HepG2 (cell line): ENCODE data around the gene ALLC. TPM values are rescaled to one million over a fixed set of nuclear protein-coding genes. Genes with fewer than 3 reads are reported as not detected.

Experiments
- ATAC-seq: fragments of 200-7000 bp; cut with Tn5 transposase; 3 replicates; pipeline ENCODE4 v1.9.1; 2020; ENCODE audit warnings: mild to moderate bottlenecking, moderate library complexity
- BruUV-seq: library from RNA; stranded (reverse); fragments of 400-500 nt; replicated peaks from 2 replicates; lab custom pipeline; 2021; lab: Mats Ljungman, UMichigan
- CTCF ChIA-PET: fragments of 300-600 bp; formaldehyde crosslinking; extraction: SDS; loops from one replicate; lab custom pipeline; 2021; ENCODE audit warnings: low total read pairs, inconsistent platforms, low intra/inter-chr PET ratio; lab: Yijun Ruan, JAX
- POLR2A ChIA-PET: fragments of 350-600 bp; sonication (Branson Sonifier 250); formaldehyde crosslinking; loops from one replicate; lab custom pipeline; 2020; ENCODE audit warnings: antibody characterized with exemption, inconsistent platforms; lab: Yijun Ruan, JAX
- DNase-seq: peaks from one replicate; pipeline ENCODE4 v3.0.0-alpha.2; 2015; ENCODE audit warnings: low spot score
- FAIRE-seq: peaks from 3 replicates; lab custom pipeline; 2011; peaks lifted over from hg19 to GRCh38; lab: Jason Lieb, UNC
- H2AFZ ChIP-seq: one replicate; pipeline ENCODE4 v1.6.1; 2011; ENCODE audit warnings: low read length, inconsistent platforms
- H3K27ac ChIP-seq: fragments of 300-600 bp; 3 replicates; pipeline ENCODE4 v1.8.0; 2011; ENCODE audit warnings: mixed run types, mild to moderate bottlenecking, mixed read lengths, low read length, inconsistent platforms; ENCODE audit not compliant: insufficient read depth; ENCODE audit errors: extremely low read length
- H3K27me3 ChIP-seq, 2 experiments: fragments of 200-600 bp in 1 of 2; 2 replicates in 1 of 2; 3 replicates in 1 of 2; pipeline versions ENCODE4 v1.6.0 to v1.8.0; 2011; ENCODE audit warnings: low read length in 2 of 2, mild to moderate bottlenecking in 2 of 2, moderate library complexity in 2 of 2, inconsistent platforms in 1 of 2; ENCODE audit not compliant: insufficient read depth in 2 of 2, control insufficient read depth in 1 of 2
- H3K36me3 ChIP-seq, 2 experiments: fragments of 200-600 bp in 1 of 2; replicated peaks in 1 of 2; 2 replicates in 1 of 2; 3 replicates in 1 of 2; pipeline versions ENCODE4 v1.5.1 to v1.8.0; 2011; ENCODE audit warnings: low read length in 2 of 2, inconsistent platforms in 1 of 2; ENCODE audit not compliant: insufficient read depth in 2 of 2, control insufficient read depth in 1 of 2
- H3K4me1 ChIP-seq: 2 replicates; pipeline ENCODE4 v1.5.1; 2012; ENCODE audit warnings: low read length, inconsistent platforms; ENCODE audit not compliant: insufficient read depth
- H3K4me2 ChIP-seq: 2 replicates; pipeline ENCODE4 v1.6.0; 2011; ENCODE audit warnings: low read depth, low read length, inconsistent platforms
- H3K4me3 ChIP-seq, 3 experiments: fragments of 200-600 bp in 1 of 3; sonication (generic), shearing (Covaris generic) in 1 of 3; replicated peaks in 1 of 3; 2 replicates each; pipeline ENCODE4 v1.5.1; 2011 to 2016; ENCODE audit warnings: low read length in 3 of 3, inconsistent platforms in 2 of 3, low read depth in 2 of 3, mild to moderate bottlenecking in 2 of 3, control low read depth in 1 of 3, mixed read lengths in 1 of 3; ENCODE audit not compliant: insufficient read depth in 1 of 3
- H3K79me2 ChIP-seq: one replicate; pipeline ENCODE4 v1.6.1; 2011; ENCODE audit warnings: low read length, inconsistent platforms; ENCODE audit not compliant: insufficient read depth
- H3K9ac ChIP-seq: 2 replicates; pipeline ENCODE4 v1.6.0; 2011; ENCODE audit warnings: mild to moderate bottlenecking, low read depth, low read length, inconsistent platforms; ENCODE audit not compliant: insufficient read depth
- H3K9me3 ChIP-seq: 2 replicates; pipeline ENCODE4 v1.5.1; 2012; ENCODE audit warnings: mild to moderate bottlenecking, low read length
- H4K20me1 ChIP-seq: 2 replicates; pipeline ENCODE4 v1.6.0; 2011; ENCODE audit warnings: inconsistent platforms, mild to moderate bottlenecking, low read length, moderate library complexity; ENCODE audit not compliant: insufficient read depth
- BHLHE40 ChIP-seq: IDR thresholded peaks from 2 replicates; pipeline ENCODE4 v1.6.1; 2011; ENCODE audit warnings: low read length, improper control_type of control experiment
- BORCS8-MEF2B ChIP-seq: sonication (generic); formaldehyde crosslinking; IDR thresholded peaks from 2 replicates; pipeline ENCODE4 v1.8.0; 2022; ENCODE audit warnings: mild to moderate bottlenecking, missing genetic modification reagents
- EHMT2 ChIP-seq: fragments of 200-600 bp; sonication (generic); IDR thresholded peaks from 2 replicates; pipeline ENCODE4 v1.7.0; 2017; ENCODE audit warnings: antibody characterized with exemption, low read depth, low read length, borderline replicate concordance
- EP300 ChIP-seq, 3 experiments: sonication (generic) in 1 of 3; formaldehyde crosslinking in 1 of 3; IDR thresholded peaks; 2 replicates each; pipeline versions ENCODE4 v1.5.1 to v1.6.1; 2011 to 2020; ENCODE audit warnings: low read depth in 2 of 3, low read length in 2 of 3, borderline replicate concordance in 1 of 3, improper control_type of control experiment in 1 of 3, mild to moderate bottlenecking in 1 of 3, missing genetic modification reagents in 1 of 3, moderate library complexity in 1 of 3
- FOXA3 ChIP-seq: IDR thresholded peaks from 2 replicates; pipeline ENCODE4 v1.6.1; 2016; ENCODE audit warnings: missing genetic modification reagents, missing compliant biosample characterization
- GATAD2A ChIP-seq: IDR thresholded peaks from 2 replicates; pipeline ENCODE4 v1.6.1; 2016
- HDAC1 ChIP-seq: sonication (generic); formaldehyde crosslinking; IDR thresholded peaks from 2 replicates; pipeline ENCODE4 v1.5.1; 2020; ENCODE audit warnings: mild to moderate bottlenecking, missing genetic modification reagents
- HMG20A ChIP-seq: IDR thresholded peaks from 2 replicates; pipeline ENCODE4 v1.6.1; 2016; ENCODE audit warnings: borderline replicate concordance
- MTA1 ChIP-seq: sonication (generic); formaldehyde crosslinking; IDR thresholded peaks from 2 replicates; pipeline ENCODE4 v1.4.0; 2020; ENCODE audit warnings: missing genetic modification reagents, mild to moderate bottlenecking, borderline replicate concordance
- NCOA2 ChIP-seq: sonication (generic); formaldehyde crosslinking; IDR thresholded peaks from 2 replicates; pipeline ENCODE4 v1.8.0; 2022; ENCODE audit warnings: inconsistent platforms
- NR2F6 ChIP-seq, 2 experiments: IDR thresholded peaks; 2 replicates each; pipeline ENCODE4 v1.6.1; 2016; ENCODE audit warnings: antibody characterized with exemption in 1 of 2, mild to moderate bottlenecking in 1 of 2
- ONECUT2 ChIP-seq: sonication (generic); formaldehyde crosslinking; IDR thresholded peaks from 2 replicates; pipeline ENCODE4 v1.4.0; 2020; ENCODE audit warnings: missing genetic modification reagents
- RXRA ChIP-seq: sonication (generic); formaldehyde crosslinking; IDR thresholded peaks from 2 replicates; pipeline ENCODE4 v1.5.1; 2020; ENCODE audit warnings: missing genetic modification reagents
- SOX5 ChIP-seq: IDR thresholded peaks from 2 replicates; pipeline ENCODE4 v1.6.1; 2016; ENCODE audit warnings: borderline replicate concordance
- SOX6 ChIP-seq, 2 experiments: fragments of 450-650 bp in 1 of 2; sonication (generic) in 1 of 2; formaldehyde crosslinking in 1 of 2; IDR thresholded peaks; 2 replicates each; pipeline versions ENCODE4 v1.4.0 to v1.6.1; 2017 to 2020; ENCODE audit warnings: antibody characterized with exemption in 1 of 2, mild to moderate bottlenecking in 1 of 2, missing genetic modification reagents in 1 of 2
- TCF7 ChIP-seq: sonication (generic); IDR thresholded peaks from 2 replicates; pipeline ENCODE4 v1.6.1; 2016; ENCODE audit warnings: antibody characterized with exemption, low read depth
- ZBTB39 ChIP-seq: sonication (generic); formaldehyde crosslinking; IDR thresholded peaks from 2 replicates; pipeline ENCODE4 v1.5.0; 2020; ENCODE audit warnings: missing genetic modification reagents
- ZBTB7A ChIP-seq: sonication (generic); formaldehyde crosslinking; IDR thresholded peaks from 2 replicates; pipeline ENCODE4 v1.8.0; 2022; ENCODE audit warnings: mild to moderate bottlenecking, missing genetic modification reagents
- ZNF205 ChIP-seq: IDR thresholded peaks from 2 replicates; pipeline ENCODE4 v1.6.1; 2018; ENCODE audit warnings: missing biosample characterization, missing genetic modification reagents
- ZNF496 ChIP-seq: sonication (generic); formaldehyde crosslinking; IDR thresholded peaks from 2 replicates; pipeline ENCODE4 v1.8.1; 2023; ENCODE audit warnings: mild to moderate bottlenecking, moderate library complexity, missing genetic modification reagents; ENCODE audit not compliant: insufficient replicate concordance
- WGBS: methylation state at CpG from one replicate; pipeline ENCODE4 v1.1.6; 2017; ENCODE audit warnings: low lambda C conversion rate; 5-methylcytosine and 5-hydroxymethylcytosine counted together
- in situ Hi-C: cut with HindIII; loops from 2 replicates; pipeline ENCODE4 v1.10.0; 2017; ENCODE audit warnings: low pct_unique_long_range_greater_than_20kb; ENCODE audit not compliant: extremely low pct_ligation_motif_present
- intact Hi-C: fragments of 100-400 bp; cut with micrococcal nuclease; formaldehyde crosslinking; loops from one replicate; pipeline ENCODE4 v1.10.0; 2022; ENCODE audit not compliant: unreplicated experiment
- polyA plus RNA-seq, 8 experiments: library from polyadenylated mRNA; depleted of rRNA in 3 of 8; stranded (reverse) in 7 of 8; unstranded in 1 of 8; fragments of >200 nt; fragmentation: Illumina TruSeq in 4 of 8; extraction: Trizol in 4 of 8; gene quantifications; 2 replicates each; pipeline versions ENCODE4 v1.2.1 to v1.2.3, GENCODE V29; 2011 to 2016; ENCODE audit warnings: low read depth in 4 of 8, missing spikeins in 1 of 8, mixed read lengths in 1 of 8; ENCODE audit not compliant: insufficient read depth in 1 of 8
- total RNA-seq, 5 experiments: library from RNA; depleted of rRNA; stranded (reverse); fragments of >200 nt; fragmentation: Illumina TruSeq; extraction: Trizol; gene quantifications; 2 replicates each; pipeline ENCODE4 v1.2.3, GENCODE V29; 2016; ENCODE audit warnings: low read depth in 1 of 5

Gene ALLC
- total and polyA plus RNA-seq, 2 of the 13 experiments (the other 11 are each of a cell fraction or from before 2014, with no cell fraction given) = 0.08 to 0.11 TPM

- intact Hi-C loops = no loop called here
- 0 out of 2 replicates have a peak, but pooled peaks have one; percentile 26 for TF ChIP-seq HDAC1 (CRISPR knock-in tag)
- TF ChIP-seq TCF7 = peak; percentile 82
- peak; percentile 74; the same call in 1 of the 2 replicates for TF ChIP-seq RXRA (CRISPR knock-in tag)
- TF ChIP-seq FOXA3 (CRISPR knock-in tag) = 0 out of 2 replicates have a peak, but pooled peaks have one; percentile 10
- no peak for TF ChIP-seq ZNF496 (CRISPR knock-in tag)
- peak; percentile 35; the same call in 1 of the 2 replicates for TF ChIP-seq ZNF205 (CRISPR knock-in tag)
- TF ChIP-seq ONECUT2 (CRISPR knock-in tag) = peak; percentile 75
- TF ChIP-seq GATAD2A = peak; percentile 29; the same call in 1 of the 2 replicates
- TF ChIP-seq SOX6 (IDR thresholded peaks at IDR 0.05) = no peak
- TF ChIP-seq SOX6 (CRISPR knock-in tag; IDR thresholded peaks at IDR 0.05) = peak; percentile 52
- 0 out of 2 replicates have a peak, but pooled peaks have one; percentile 12 for TF ChIP-seq ZBTB39
- peak; percentile 64 for TF ChIP-seq SOX5 (CRISPR knock-in tag)
- peak in 1 of 2 experiments; percentile 53; a peak in 1 of 4 replicates for TF ChIP-seq EP300 (IDR thresholded peaks at IDR 0.05; ENCODE audit: low read depth in 2 of 2, low read length in 2 of 2)
- TF ChIP-seq EP300 (CRISPR knock-in tag; IDR thresholded peaks at IDR 0.05; ENCODE audit: borderline replicate concordance) = no peak
- no peak for TF ChIP-seq BORCS8-MEF2B (CRISPR knock-in tag)
- TF ChIP-seq NR2F6 (IDR thresholded peaks at IDR 0.05) = peak; percentile 57
- peak; percentile 37; the same call in 1 of the 2 replicates for TF ChIP-seq NR2F6 (CRISPR knock-in tag; IDR thresholded peaks at IDR 0.05)
- TF ChIP-seq ZBTB7A = peak; percentile 27; the same call in 1 of the 2 replicates
- no peak for TF ChIP-seq EHMT2
- TF ChIP-seq HMG20A = 0 out of 2 replicates have a peak, but pooled peaks have one; percentile 30
- TF ChIP-seq NCOA2 (CRISPR knock-in tag) = peak; percentile 72
- peak; percentile 47; the same call in 1 of the 2 replicates for TF ChIP-seq MTA1
- peak; percentile 78 for TF ChIP-seq BHLHE40
These were observed 8.0 kb downstream of the ALLC start for GRCh38 chr2:3665886-3666612.

More at GRCh38 chr2:3665886-3666612, 8.0 kb downstream of the ALLC start:
- no peak for FAIRE-seq
- peak; percentile 64 for ATAC-seq
- BruUV-seq = no TSS peak
- ChIA-PET POLR2A (interaction anchor here (1.8 kb wide), 1 partner anchor 10 kb away, joined by 8 read pairs; no protein-coding TSS in a partner anchor), CTCF (no interaction called here)
- peaks cover 28% of the 10 kb centered on the region for H3K4me1 ChIP-seq
- H3K79me2 ChIP-seq = no peaks in the 10 kb centered on the region
- no peaks in the 10 kb centered on the region for H3K9me3 ChIP-seq
- H3K4me2 ChIP-seq = peak overlapping the region; percentile 44
- H3K4me3 ChIP-seq = no peak overlapping the region
- peaks cover 3 to 18% of the 10 kb centered on the region in 2 experiments; a peak in 3 of 5 replicates for H3K27me3 ChIP-seq
- no peak overlapping the region for H2AFZ ChIP-seq
- peak; percentile 76 for DNase-seq
- WGBS = 19% methylated on average over 16 of the region's 16 CpGs
- H3K27ac ChIP-seq = no peak overlapping the region
- H3K36me3 ChIP-seq = no peaks in the 10 kb centered on the region
- no peak overlapping the region for H3K9ac ChIP-seq
- in situ Hi-C loops = no loop called here
- H4K20me1 ChIP-seq = no peaks in the 10 kb centered on the region
